IPS DF 6.9 (cell line): ENCODE data around the gene CRTC3.
A peak's percentile ranks its signal among the peaks of the same experiment; 100 is the strongest.

ENCODE experiments used
- DNase-seq: peaks from one replicate; pipeline ENCODE4 v3.0.0-alpha.2; 2013; ENCODE audit warnings: low read depth, low spot score
- H3K27ac ChIP-seq: one replicate; pipeline ENCODE4 v1.5.1; 2013; ENCODE audit warnings: low read length, control low read depth
- H3K27me3 ChIP-seq: 2 replicates; pipeline ENCODE4 v1.6.1; 2013; ENCODE audit warnings: mild to moderate bottlenecking, low read length; ENCODE audit not compliant: control insufficient read depth, insufficient read depth
- H3K36me3 ChIP-seq: 2 replicates; pipeline ENCODE4 v1.6.1; 2013; ENCODE audit warnings: low read length; ENCODE audit not compliant: control insufficient read depth, insufficient read depth
- H3K4me1 ChIP-seq: 2 replicates; pipeline ENCODE4 v1.6.1; 2013; ENCODE audit warnings: low read length; ENCODE audit not compliant: control insufficient read depth, insufficient read depth
- H3K4me3 ChIP-seq: 2 replicates; pipeline ENCODE4 v1.5.1; 2013; ENCODE audit warnings: mild to moderate bottlenecking, low read length
- H3K9me3 ChIP-seq: 2 replicates; pipeline ENCODE4 v1.6.1; 2013; ENCODE audit warnings: low read length, inconsistent platforms; ENCODE audit not compliant: control insufficient read depth, insufficient read depth
- WGBS: extraction: QIAGEN DNeasy Blood & Tissue Kit; methylation state at CpG from one replicate; pipeline ENCODE4 v1.1.7; 2013; ENCODE audit warnings: mixed read lengths, missing lambda C conversion rate; ENCODE audit not compliant: insufficient read length, insufficient coverage; 5-methylcytosine and 5-hydroxymethylcytosine counted together

CRTC3 gene

GRCh38 chr15:90529371-90530249 is at the start of gene CRTC3:
TSS of gene CRTC3 (plus strand) at chr15:90529923. CDS start at chr15:90530072, 149 bp downstream.
- Histone ChIP-seq H3K9me3 (no peaks in the 10 kb centered on the region), H3K27ac (no peak within 1 kb of the TSS), H3K4me1 (0 out of 2 replicates have a peak, but pooled peaks cover 1% of the 10 kb centered on the region), H3K36me3 (no peaks in the 10 kb centered on the region), H3K4me3 (peak within 1 kb of the TSS; percentile 40), H3K27me3 (peaks cover 18% of the 10 kb centered on the region)
- no CpG with 5 or more reads among the region's 104 CpGs for WGBS
- no peak for DNase-seq

GRCh38 chr15:90481023-90481422 is 48.7 kb upstream of the CRTC3 start:
- Histone ChIP-seq H3K9me3 (no peaks in the 10 kb centered on the region), H3K4me3 (no peak overlapping the region), H3K27ac (no peak overlapping the region), H3K4me1 (no peaks in the 10 kb centered on the region), H3K36me3 (peaks cover 14% of the 10 kb centered on the region; the same call in 1 of the 2 replicates), H3K27me3 (no peaks in the 10 kb centered on the region)
- DNase-seq, result no peak
- WGBS, result no CpG with 5 or more reads among the region's 3 CpGs

- DNase-seq, result peak; percentile 25
- Histone ChIP-seq H3K36me3 (peaks cover 12% of the 10 kb centered on the region; the same call in 1 of the 2 replicates), H3K4me1 (no peaks in the 10 kb centered on the region), H3K27me3 (no peaks in the 10 kb centered on the region), H3K27ac (no peak overlapping the region), H3K9me3 (no peaks in the 10 kb centered on the region), H3K4me3 (no peak overlapping the region)
- WGBS, result no CpG with 5 or more reads among the region's 7 CpGs
Measured at GRCh38 chr15:90482124-90483011, 47.4 kb upstream of the CRTC3 start.

GRCh38 chr15:90483012-90483307 is 46.8 kb upstream of the CRTC3 start:
- no peaks in the 10 kb centered on the region for H3K4me1 ChIP-seq
- H3K4me3 ChIP-seq, result no peak overlapping the region
- no peaks in the 10 kb centered on the region for H3K9me3 ChIP-seq
- no peaks in the 10 kb centered on the region for H3K27me3 ChIP-seq
- DNase-seq, result no peak
- peaks cover 16% of the 10 kb centered on the region; the same call in 1 of the 2 replicates for H3K36me3 ChIP-seq
- H3K27ac ChIP-seq, result no peak overlapping the region
- WGBS, result no CpG with 5 or more reads among the region's 1 CpG

GRCh38 chr15:90483637-90484036 is 46.1 kb upstream of the CRTC3 start:
- no peak for DNase-seq
- WGBS, result no CpG with 5 or more reads among the region's 2 CpGs
- no peaks in the 10 kb centered on the region for H3K27me3 ChIP-seq
- H3K4me3 ChIP-seq, result no peak overlapping the region
- peaks cover 15% of the 10 kb centered on the region; the same call in 1 of the 2 replicates for H3K36me3 ChIP-seq
- H3K4me1 ChIP-seq, result no peaks in the 10 kb centered on the region
- no peaks in the 10 kb centered on the region for H3K9me3 ChIP-seq
- no peak overlapping the region for H3K27ac ChIP-seq

- Histone ChIP-seq H3K27me3 (no peaks in the 10 kb centered on the region), H3K27ac (no peak overlapping the region), H3K4me1 (no peaks in the 10 kb centered on the region), H3K9me3 (no peaks in the 10 kb centered on the region), H3K36me3 (peaks cover 10% of the 10 kb centered on the region; the same call in 1 of the 2 replicates), H3K4me3 (no peak overlapping the region)
- no CpG with 5 or more reads among the region's 8 CpGs for WGBS
- DNase-seq, result no peak
Measured at GRCh38 chr15:90487186-90487585, 42.5 kb upstream of the CRTC3 start.

GRCh38 chr15:90489514-90489913 is 40.2 kb upstream of the CRTC3 start:
- no peak overlapping the region for H3K27ac ChIP-seq
- H3K4me3 ChIP-seq, result no peak overlapping the region
- no peaks in the 10 kb centered on the region for H3K4me1 ChIP-seq
- peaks cover 10% of the 10 kb centered on the region; the same call in 1 of the 2 replicates for H3K36me3 ChIP-seq
- DNase-seq, result no peak
- no peaks in the 10 kb centered on the region for H3K9me3 ChIP-seq
- WGBS, result no CpG with 5 or more reads among the region's 1 CpG
- no peaks in the 10 kb centered on the region for H3K27me3 ChIP-seq

GRCh38 chr15:90489944-90490343 is 39.8 kb upstream of the CRTC3 start:
- no peaks in the 10 kb centered on the region for H3K4me1 ChIP-seq
- H3K9me3 ChIP-seq, result no peaks in the 10 kb centered on the region
- H3K27ac ChIP-seq, result no peak overlapping the region
- H3K27me3 ChIP-seq, result no peaks in the 10 kb centered on the region
- no CpG with 5 or more reads among the region's 2 CpGs for WGBS
- peaks cover 10% of the 10 kb centered on the region; the same call in 1 of the 2 replicates for H3K36me3 ChIP-seq
- no peak overlapping the region for H3K4me3 ChIP-seq
- DNase-seq, result no peak

- Histone ChIP-seq H3K27ac (no peak overlapping the region), H3K36me3 (peaks cover 13% of the 10 kb centered on the region; the same call in 1 of the 2 replicates)
Measured at GRCh38 chr15:90493647-90494046, 36.1 kb upstream of the CRTC3 start.

GRCh38 chr15:90495067-90495466 is 34.7 kb upstream of the CRTC3 start:
- H3K27me3 ChIP-seq, result no peaks in the 10 kb centered on the region
- H3K36me3 ChIP-seq, result peaks cover 13% of the 10 kb centered on the region; the same call in 1 of the 2 replicates
- DNase-seq, result no peak
- no peak overlapping the region for H3K4me3 ChIP-seq
- no peaks in the 10 kb centered on the region for H3K4me1 ChIP-seq
- no peak overlapping the region for H3K27ac ChIP-seq
- no CpG with 5 or more reads among the region's 3 CpGs for WGBS
- H3K9me3 ChIP-seq, result no peaks in the 10 kb centered on the region

More at GRCh38 chr15:90493647-90494046, 36.1 kb upstream of the CRTC3 start:
- no peaks in the 10 kb centered on the region for H3K27me3 ChIP-seq
- no peaks in the 10 kb centered on the region for H3K4me1 ChIP-seq
- no peak for DNase-seq
- no peaks in the 10 kb centered on the region for H3K9me3 ChIP-seq
- H3K4me3 ChIP-seq, result no peak overlapping the region
